HepG2 (cell line): ENCODE results near the gene DYSF. TPM values are rescaled to one million over a fixed set of nuclear protein-coding genes. Genes with fewer than 3 reads are reported as not detected.

ENCODE experiments used
- CREM ChIP-seq, 2 experiments: sonication (generic) in 1 of 2; formaldehyde crosslinking in 1 of 2; IDR thresholded peaks; 2 replicates each; pipeline versions ENCODE4 v1.4.0 to v1.6.1; 2016 to 2020; ENCODE audit warnings: antibody characterized with exemption in 1 of 2, mild to moderate bottlenecking in 1 of 2, missing genetic modification reagents in 1 of 2
- FIP1L1 ChIP-seq: fragments of 200-400 bp; formaldehyde crosslinking; IDR thresholded peaks from 2 replicates; pipeline ENCODE4 v1.6.1; 2018; ENCODE audit warnings: low read depth, mild to moderate bottlenecking, low read length, moderate library complexity, borderline replicate concordance; ENCODE audit not compliant: insufficient read depth
- FOSL2 ChIP-seq: sonication (generic); formaldehyde crosslinking; IDR thresholded peaks from 2 replicates; pipeline ENCODE4 v1.4.0; 2020; ENCODE audit warnings: missing genetic modification reagents
- GTF3A ChIP-seq: sonication (generic); formaldehyde crosslinking; conservative IDR thresholded peaks from 2 replicates; pipeline ENCODE4 v1.4.0; 2020; ENCODE audit warnings: mild to moderate bottlenecking, missing genetic modification reagents
- HES4 ChIP-seq: sonication (generic); formaldehyde crosslinking; IDR thresholded peaks from 2 replicates; pipeline ENCODE4 v1.9.0; 2021; ENCODE audit warnings: mild to moderate bottlenecking, missing genetic modification reagents, borderline replicate concordance
- HOXA3 ChIP-seq: sonication (generic); formaldehyde crosslinking; IDR thresholded peaks from 2 replicates; pipeline ENCODE4 v1.5.0; 2020; ENCODE audit warnings: missing genetic modification reagents
- RXRA ChIP-seq: sonication (generic); formaldehyde crosslinking; IDR thresholded peaks from 2 replicates; pipeline ENCODE4 v1.5.1; 2020; ENCODE audit warnings: missing genetic modification reagents
- SP140L ChIP-seq: sonication (generic); formaldehyde crosslinking; IDR thresholded peaks from 2 replicates; pipeline ENCODE4 v1.4.0; 2020; ENCODE audit warnings: missing genetic modification reagents, borderline replicate concordance
- SRSF9 ChIP-seq: fragments of 200-400 bp; formaldehyde crosslinking; IDR thresholded peaks from 2 replicates; pipeline ENCODE4 v1.6.1; 2018; ENCODE audit warnings: borderline replicate concordance, mild to moderate bottlenecking, low read depth, low read length; ENCODE audit not compliant: insufficient read depth, poor library complexity, severe bottlenecking
- THYN1 ChIP-seq: sonication (generic); formaldehyde crosslinking; IDR thresholded peaks from 2 replicates; pipeline ENCODE4 v1.8.1; 2023; ENCODE audit warnings: low read depth, mild to moderate bottlenecking, moderate library complexity, missing genetic modification reagents, borderline replicate concordance
- ZNF430 ChIP-seq: sonication (generic); formaldehyde crosslinking; IDR thresholded peaks from 2 replicates; pipeline ENCODE4 v1.9.0; 2021; ENCODE audit warnings: mild to moderate bottlenecking, missing genetic modification reagents
- ZNF432 ChIP-seq: sonication (generic); formaldehyde crosslinking; IDR thresholded peaks from 2 replicates; pipeline ENCODE4 v1.5.0; 2020; ENCODE audit warnings: missing genetic modification reagents, mild to moderate bottlenecking, borderline replicate concordance
- ZNF674 ChIP-seq: sonication (generic); formaldehyde crosslinking; IDR thresholded peaks from 2 replicates; pipeline ENCODE4 v1.5.0; 2020; ENCODE audit warnings: low read depth, mild to moderate bottlenecking, missing genetic modification reagents
- ZNF737 ChIP-seq: sonication (generic); formaldehyde crosslinking; IDR thresholded peaks from 2 replicates; pipeline ENCODE4 v1.5.0; 2020; ENCODE audit warnings: missing genetic modification reagents, mild to moderate bottlenecking, borderline replicate concordance
- ZNF782 ChIP-seq: sonication (generic); formaldehyde crosslinking; IDR thresholded peaks from 2 replicates; pipeline ENCODE4 v1.4.0; 2020; ENCODE audit warnings: missing genetic modification reagents, mild to moderate bottlenecking, borderline replicate concordance
- polyA plus RNA-seq, 8 experiments: library from polyadenylated mRNA; depleted of rRNA in 3 of 8; stranded (reverse) in 7 of 8; unstranded in 1 of 8; fragments of >200 nt; fragmentation: Illumina TruSeq in 4 of 8; extraction: Trizol in 4 of 8; gene quantifications; 2 replicates each; pipeline versions ENCODE4 v1.2.1 to v1.2.3, GENCODE V29; 2011 to 2016; ENCODE audit warnings: low read depth in 4 of 8, missing spikeins in 1 of 8, mixed read lengths in 1 of 8; ENCODE audit not compliant: insufficient read depth in 1 of 8
- total RNA-seq, 5 experiments: library from RNA; depleted of rRNA; stranded (reverse); fragments of >200 nt; fragmentation: Illumina TruSeq; extraction: Trizol; gene quantifications; 2 replicates each; pipeline ENCODE4 v1.2.3, GENCODE V29; 2016; ENCODE audit warnings: low read depth in 1 of 5
- TF ChIP-seq, protein P1 (sequence below): sonication (generic); formaldehyde crosslinking; IDR thresholded peaks from 2 replicates; pipeline ENCODE4 v1.9.0; 2022; ENCODE audit warnings: missing genetic modification reagents, mild to moderate bottlenecking, borderline replicate concordance
- TF ChIP-seq, protein P2 (sequence below): sonication (generic); formaldehyde crosslinking; IDR thresholded peaks from 2 replicates; pipeline ENCODE4 v1.5.0; 2020; ENCODE audit warnings: missing genetic modification reagents
- TF ChIP-seq, protein P3 (sequence below): IDR thresholded peaks from 2 replicates; pipeline ENCODE4 v1.6.1; 2018; ENCODE audit warnings: missing genetic modification reagents, mild to moderate bottlenecking, missing compliant biosample characterization

The DYSF gene
- total and polyA plus RNA-seq, 2 of the 13 experiments (the other 11 are each of a cell fraction or from before 2014, with no cell fraction given): 0.15 to 2.4 TPM

DNA sequence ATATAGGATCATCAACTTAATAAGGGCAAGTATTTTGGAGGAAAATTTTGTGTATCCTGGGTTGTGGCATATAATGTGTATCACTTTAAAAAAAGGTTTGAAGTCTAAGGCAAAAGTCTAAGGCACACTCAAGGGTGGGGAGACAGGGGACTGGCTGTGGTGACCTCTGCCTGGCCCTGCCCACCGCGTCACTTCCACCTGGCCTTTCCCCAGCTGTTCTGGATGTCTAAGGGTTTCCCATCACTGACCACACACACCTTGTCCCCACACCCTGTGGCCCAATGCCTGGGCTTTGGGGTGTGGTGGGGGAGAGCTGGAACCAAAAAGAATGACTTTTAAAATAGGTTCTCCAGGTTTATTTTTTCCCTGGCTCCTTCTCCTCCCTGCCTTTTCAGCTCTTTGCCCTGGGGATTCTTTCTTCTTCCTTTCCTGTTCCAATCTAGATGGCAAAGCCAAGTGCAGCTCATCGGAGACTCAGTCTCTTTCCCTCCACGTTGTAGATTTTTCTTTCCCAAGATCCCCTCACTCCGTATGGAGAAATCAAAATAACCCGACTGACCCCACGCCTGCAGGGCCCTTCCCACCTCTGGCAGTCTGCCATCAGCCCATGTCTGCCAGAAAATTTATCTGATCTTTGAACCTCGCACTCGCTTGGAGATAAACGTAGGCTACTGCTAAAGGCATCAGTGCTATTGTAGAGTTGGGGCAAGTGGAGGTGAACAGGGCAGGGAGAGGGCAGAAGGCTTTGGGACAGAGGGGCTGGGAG is 257.2 kb downstream of the DYSF start (continued):
- TF ChIP-seq RXRA (CRISPR knock-in tag): peak; percentile 44; the same call in 1 of the 2 replicates
- TF ChIP-seq HOXA3 (CRISPR knock-in tag): peak; percentile 18; the same call in 1 of the 2 replicates
- TF ChIP-seq, protein P1, sequence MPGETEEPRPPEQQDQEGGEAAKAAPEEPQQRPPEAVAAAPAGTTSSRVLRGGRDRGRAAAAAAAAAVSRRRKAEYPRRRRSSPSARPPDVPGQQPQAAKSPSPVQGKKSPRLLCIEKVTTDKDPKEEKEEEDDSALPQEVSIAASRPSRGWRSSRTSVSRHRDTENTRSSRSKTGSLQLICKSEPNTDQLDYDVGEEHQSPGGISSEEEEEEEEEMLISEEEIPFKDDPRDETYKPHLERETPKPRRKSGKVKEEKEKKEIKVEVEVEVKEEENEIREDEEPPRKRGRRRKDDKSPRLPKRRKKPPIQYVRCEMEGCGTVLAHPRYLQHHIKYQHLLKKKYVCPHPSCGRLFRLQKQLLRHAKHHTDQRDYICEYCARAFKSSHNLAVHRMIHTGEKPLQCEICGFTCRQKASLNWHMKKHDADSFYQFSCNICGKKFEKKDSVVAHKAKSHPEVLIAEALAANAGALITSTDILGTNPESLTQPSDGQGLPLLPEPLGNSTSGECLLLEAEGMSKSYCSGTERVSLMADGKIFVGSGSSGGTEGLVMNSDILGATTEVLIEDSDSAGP (CRISPR knock-in tag): no peak
- no peak for TF ChIP-seq ZNF674
- no peak for TF ChIP-seq FIP1L1
- TF ChIP-seq, protein P2, sequence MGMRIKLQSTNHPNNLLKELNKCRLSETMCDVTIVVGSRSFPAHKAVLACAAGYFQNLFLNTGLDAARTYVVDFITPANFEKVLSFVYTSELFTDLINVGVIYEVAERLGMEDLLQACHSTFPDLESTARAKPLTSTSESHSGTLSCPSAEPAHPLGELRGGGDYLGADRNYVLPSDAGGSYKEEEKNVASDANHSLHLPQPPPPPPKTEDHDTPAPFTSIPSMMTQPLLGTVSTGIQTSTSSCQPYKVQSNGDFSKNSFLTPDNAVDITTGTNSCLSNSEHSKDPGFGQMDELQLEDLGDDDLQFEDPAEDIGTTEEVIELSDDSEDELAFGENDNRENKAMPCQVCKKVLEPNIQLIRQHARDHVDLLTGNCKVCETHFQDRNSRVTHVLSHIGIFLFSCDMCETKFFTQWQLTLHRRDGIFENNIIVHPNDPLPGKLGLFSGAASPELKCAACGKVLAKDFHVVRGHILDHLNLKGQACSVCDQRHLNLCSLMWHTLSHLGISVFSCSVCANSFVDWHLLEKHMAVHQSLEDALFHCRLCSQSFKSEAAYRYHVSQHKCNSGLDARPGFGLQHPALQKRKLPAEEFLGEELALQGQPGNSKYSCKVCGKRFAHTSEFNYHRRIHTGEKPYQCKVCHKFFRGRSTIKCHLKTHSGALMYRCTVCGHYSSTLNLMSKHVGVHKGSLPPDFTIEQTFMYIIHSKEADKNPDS (CRISPR knock-in tag): no peak
- TF ChIP-seq ZNF430 (CRISPR knock-in tag): no peak
- TF ChIP-seq CREM (IDR thresholded peaks at IDR 0.05): no peak
- TF ChIP-seq CREM (CRISPR knock-in tag; IDR thresholded peaks at IDR 0.05): no peak
- TF ChIP-seq THYN1 (CRISPR knock-in tag): no peak
- no peak for TF ChIP-seq SP140L
- no peak for TF ChIP-seq SRSF9
- no peak for TF ChIP-seq HES4 (CRISPR knock-in tag)
- TF ChIP-seq ZNF737 (CRISPR knock-in tag): no peak
- TF ChIP-seq FOSL2 (CRISPR knock-in tag): peak; percentile 30; the same call in 1 of the 2 replicates
- TF ChIP-seq ZNF432 (CRISPR knock-in tag): no peak
- no peak for TF ChIP-seq ZNF782 (CRISPR knock-in tag)
- TF ChIP-seq, protein P3, sequence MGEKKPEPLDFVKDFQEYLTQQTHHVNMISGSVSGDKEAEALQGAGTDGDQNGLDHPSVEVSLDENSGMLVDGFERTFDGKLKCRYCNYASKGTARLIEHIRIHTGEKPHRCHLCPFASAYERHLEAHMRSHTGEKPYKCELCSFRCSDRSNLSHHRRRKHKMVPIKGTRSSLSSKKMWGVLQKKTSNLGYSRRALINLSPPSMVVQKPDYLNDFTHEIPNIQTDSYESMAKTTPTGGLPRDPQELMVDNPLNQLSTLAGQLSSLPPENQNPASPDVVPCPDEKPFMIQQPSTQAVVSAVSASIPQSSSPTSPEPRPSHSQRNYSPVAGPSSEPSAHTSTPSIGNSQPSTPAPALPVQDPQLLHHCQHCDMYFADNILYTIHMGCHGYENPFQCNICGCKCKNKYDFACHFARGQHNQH: no peak
- no peak for TF ChIP-seq GTF3A
